CD4-positive, alpha-beta T cell treated with Interleukin-4 for 1 hour (primary cell): ENCODE results near the gene MYO1E.
"Not testable (repeated sequence)": the region's sequence is repeated elsewhere in the genome, so short reads cannot be mapped to it uniquely, and the experiment has no call there.

ENCODE experiments used
- DNase-seq, 2 donors: peaks; one replicate each; pipeline ENCODE4 v3.0.0-alpha.2; 2020 to 2022

Gene MYO1E

DNA sequence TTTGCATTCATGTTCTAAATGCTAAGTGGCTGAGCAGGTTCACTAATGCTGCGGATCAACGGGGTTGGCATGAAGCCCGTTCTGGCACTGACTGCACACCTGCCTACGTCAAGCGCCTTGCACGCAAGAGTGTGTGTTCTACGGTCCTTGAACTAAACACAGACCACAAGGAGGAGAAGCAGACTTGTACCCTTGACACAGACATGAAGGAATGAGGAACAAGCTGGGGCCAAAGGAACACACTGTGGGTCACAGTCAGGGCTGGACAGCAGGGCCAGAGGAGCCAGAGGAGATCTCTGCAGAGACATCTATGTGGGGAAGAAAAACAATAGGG, 214.0 kb downstream of the MYO1E start:
- DNase-seq = no peak

DNA sequence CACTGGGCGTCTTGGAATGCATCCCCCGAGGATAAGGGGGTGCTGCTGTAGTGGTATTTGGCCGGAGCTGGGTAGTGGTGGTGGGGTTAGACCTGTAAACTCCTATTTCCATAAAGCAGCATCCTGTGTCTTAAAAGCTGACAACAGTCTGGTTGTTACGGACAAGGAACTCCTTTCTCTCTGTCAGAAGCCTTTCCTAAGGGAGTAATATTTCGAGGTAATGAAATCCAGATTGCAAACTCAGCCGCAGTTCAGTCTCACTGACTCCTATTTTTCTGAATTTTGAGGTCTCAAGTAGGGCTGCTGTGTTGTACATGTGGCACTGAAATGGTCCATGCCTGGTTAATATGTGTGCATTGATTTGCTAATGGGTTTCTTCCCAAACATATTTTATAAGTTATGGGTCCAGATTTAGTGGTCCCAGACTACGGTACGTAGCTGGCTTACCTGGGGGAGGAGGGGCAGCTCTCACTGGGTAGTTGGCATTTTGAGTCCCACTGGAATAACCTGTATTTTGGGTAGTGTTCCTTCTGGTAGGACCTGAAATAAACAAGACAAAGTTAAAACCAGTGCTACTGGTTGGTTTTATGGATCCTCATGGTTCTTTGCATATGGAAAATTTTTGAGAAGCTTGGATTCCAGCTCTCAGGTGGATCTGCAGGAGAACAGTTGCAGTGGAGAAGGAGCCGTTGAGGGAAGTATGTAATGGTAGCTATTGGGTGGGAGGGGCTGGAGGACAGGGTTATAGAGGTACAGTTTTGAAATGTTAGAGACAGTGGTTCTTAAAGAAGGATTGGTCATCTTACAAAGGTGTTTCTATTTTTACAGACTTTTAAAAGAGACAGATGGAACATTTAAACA, 214.6 kb downstream of the MYO1E start:
- DNase-seq = no peak

DNA sequence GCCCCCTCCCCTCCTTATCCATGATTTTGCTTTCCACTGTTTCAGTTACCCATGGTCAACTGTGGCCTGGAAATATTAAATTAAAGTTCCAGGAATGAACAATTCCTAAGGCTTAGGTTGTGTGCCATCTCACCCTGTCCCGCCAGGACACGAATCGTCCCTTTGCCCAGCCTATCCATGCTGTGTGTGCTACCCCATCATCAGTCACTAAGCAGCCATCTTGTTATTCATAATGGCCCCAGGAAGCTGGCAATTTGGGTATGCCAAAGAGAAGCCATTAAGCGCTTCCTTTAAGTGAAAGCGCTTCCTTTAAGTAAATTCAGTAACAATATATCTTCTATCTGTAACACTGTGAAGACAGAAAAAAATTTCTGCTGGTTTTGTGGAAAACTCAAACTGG, 215.3 kb downstream of the MYO1E start:
- DNase-seq = no peak

DNA sequence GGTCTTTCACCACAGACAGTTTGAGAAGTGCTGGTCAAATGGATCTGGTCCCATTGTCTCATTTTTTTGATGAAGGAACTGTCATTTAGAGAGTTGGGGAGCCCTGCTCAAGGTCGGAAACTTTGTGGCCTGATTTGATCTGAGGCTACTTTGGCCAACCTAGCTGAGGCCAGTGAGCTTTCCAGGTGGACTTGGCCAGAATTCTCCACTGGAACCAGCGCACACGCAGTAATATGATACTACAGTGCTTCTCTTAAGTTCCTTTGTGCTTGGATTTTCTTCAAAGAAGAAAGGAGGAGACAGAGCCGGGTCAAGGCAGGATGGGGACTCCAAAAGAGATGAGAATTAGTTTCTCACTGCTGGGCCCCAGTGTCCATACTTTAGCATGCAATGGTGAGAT, 217.2 kb downstream of the MYO1E start:
- DNase-seq = no peak

DNA sequence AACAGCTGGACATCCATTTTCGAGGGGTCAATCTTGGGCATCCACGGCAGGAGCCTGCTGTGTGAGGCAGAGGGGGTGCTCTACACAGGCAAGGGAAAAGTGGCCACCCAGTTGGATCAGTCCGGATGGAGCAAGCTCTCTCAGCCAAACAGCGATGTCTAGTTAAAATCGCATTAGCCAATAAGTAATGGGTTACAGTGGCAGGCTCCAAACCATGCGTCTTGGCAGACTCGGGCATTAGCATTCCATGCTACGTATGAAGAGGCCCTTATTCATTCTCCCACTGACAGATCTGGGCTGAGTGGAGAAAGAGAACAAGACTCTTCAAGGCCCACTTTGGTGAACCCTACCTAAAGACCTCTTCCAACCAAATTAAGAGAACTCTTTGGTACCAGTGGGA, 218.4 kb downstream of the MYO1E start:
- DNase-seq = no peak

DNA sequence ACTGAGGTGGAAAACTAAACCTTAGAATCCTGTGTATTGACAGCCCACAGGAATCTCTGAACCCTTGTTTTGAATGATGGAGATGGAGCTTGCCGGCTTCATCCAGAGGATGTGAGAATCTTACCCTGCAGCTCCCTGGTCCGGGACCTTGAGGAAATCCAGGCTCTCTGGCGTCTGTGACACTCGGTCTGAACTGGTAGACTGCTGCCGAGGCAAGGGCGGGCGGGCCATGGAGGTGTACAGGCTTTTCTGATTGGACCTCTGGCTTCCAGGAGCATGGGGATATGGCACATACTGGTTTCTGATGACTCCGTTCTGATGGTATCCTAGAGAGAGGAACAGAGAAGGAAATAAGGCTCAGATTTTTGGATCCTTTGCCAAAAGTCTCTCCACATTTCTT, 219.2 kb downstream of the MYO1E start:
- no peak for DNase-seq

DNA sequence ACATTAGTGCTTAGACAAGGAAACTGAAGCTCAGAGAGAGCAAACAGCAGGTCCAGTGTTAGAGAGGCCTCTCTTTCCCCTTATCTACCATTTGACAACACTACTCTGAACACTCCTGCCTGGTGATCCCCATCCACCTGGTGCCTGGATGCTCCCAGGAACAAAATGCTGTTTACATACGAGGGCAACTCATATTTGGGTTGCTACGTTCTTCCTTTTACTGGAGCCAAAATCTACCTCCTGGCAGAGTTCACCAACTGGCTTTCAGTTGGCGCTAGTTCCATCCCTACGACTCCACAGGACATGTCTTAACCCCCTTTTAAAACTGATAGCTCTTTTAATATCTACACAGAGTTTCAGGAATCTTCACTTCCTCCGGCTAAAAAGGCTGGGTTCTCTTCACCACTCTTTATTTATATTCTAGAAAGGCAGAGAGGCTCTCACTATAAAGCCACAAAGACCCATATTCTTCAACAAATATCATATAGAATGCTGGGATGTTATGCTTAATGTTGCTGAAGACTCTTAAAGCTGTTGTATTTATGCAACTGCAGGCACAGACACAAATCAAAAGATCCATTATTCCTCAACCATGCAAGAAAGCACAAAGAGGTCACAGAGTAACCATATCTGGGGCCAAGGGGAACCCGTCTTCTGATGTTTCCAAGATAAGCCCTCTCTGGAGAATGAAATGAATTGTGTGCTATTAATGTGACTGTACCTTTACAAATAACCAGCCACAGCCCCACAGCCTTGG, 219.8 kb downstream of the MYO1E start:
- no peak for DNase-seq

DNA sequence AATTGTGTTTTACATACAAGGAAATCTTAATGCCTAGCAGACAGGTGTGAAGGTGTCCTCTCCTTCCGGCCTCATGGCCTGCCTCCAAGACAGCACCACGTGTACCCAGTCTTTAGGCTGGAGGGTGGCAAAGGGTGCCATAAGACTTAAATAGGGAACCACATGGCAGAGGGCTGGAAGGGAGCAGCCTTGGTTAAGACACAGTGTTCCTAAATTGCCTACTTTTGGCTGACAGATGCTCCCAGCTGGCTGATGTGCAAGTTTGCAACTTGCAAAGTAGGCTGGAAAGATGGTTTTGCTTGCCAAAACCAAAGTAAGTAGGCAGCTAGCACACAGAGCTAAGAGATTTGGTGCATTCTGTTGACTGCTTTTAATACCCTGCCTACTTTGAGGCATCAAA, 222.5 kb downstream of the MYO1E start:
- no peak for DNase-seq

DNA sequence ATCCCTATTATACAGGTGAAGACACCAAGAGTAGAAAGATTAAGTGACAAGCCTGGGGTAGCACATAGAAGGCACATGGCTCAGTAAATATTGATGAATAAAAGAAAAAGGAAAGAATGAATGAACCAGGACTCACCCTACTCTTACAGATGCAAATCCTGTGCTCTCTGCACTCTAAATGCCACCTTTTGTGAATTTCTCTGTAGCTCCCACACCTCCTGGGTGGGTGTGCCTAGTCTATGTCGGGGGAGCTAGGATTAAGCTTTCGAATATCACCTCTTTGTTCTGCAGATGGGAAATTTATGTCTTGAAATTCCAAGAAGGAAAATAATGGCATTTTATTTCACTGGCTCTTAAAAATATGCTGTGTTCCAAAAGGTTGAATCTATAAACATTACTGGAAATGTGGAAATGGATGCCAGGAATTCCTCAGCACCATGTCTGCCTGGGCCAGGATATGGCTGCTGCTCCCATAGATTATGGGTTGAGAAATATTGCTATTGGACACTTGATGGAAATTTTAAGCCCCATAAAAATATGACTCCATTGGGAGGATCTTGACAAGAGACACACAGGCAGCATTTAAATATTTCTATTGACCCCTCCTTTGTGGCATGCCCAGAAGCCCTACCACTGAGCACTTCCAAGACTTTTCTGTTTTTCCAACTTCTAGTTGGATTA, 224.4 kb downstream of the MYO1E start:
- DNase-seq = no peak

DNA sequence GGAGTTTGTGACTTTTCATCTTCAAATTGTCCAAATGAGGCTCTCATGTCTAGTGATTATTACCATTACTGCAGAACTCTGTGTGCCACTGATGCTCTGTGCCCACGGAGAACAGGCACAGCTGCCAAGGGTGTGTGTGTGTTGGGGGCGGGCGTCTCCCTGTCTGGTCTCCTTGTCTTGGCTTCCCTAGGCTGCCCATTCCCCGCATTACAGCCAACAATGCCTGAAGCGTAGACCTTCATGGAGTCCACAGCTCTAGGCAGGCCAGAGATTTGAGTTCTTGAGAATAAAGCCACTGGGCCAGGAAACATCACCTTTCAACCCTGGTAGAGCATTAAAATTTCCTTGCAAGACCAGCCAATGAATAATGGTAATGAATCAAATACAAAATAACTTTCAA, 225.0 kb downstream of the MYO1E start:
- DNase-seq = no peak

DNA sequence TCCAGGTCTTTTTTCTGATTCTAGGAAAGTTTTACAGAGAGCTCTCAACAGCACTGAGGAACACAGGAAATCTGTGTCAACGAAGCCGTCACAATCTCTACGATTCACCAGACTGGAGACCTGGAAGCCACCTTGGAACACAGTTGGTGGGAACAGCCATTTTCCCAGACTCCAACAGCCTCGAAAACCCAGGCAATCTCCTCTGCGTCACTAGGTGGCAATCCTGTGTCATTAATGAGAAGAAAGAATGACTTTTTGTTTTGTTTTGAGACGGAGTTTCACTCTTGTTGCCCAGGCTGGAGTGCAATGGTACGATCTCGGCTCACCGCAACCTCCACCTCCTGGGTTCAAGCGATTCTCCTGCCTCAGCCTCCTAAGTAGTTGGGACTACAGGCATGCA, 228.1 kb downstream of the MYO1E start:
- not testable (repeated sequence) for DNase-seq

DNA sequence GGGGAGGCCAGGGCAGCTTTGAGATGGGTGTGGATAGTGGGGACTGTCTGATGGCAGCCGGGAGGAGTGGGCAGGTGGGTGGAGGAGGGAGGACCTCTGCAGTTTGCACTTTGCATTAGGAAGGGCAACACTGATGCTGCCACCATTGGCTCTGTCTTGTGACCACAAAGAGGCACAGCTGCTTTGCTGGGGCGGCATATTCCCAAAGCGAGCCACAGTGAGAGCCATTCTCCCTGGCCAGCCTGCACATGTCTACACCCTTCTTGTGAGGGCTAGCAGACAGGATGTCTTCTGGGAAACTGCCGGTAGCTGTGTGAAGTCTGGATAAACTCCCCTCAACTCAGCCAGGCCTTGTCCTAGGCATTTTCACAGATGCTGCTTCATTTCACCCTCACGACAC, 229.4 kb downstream of the MYO1E start:
- DNase-seq = no peak

DNA sequence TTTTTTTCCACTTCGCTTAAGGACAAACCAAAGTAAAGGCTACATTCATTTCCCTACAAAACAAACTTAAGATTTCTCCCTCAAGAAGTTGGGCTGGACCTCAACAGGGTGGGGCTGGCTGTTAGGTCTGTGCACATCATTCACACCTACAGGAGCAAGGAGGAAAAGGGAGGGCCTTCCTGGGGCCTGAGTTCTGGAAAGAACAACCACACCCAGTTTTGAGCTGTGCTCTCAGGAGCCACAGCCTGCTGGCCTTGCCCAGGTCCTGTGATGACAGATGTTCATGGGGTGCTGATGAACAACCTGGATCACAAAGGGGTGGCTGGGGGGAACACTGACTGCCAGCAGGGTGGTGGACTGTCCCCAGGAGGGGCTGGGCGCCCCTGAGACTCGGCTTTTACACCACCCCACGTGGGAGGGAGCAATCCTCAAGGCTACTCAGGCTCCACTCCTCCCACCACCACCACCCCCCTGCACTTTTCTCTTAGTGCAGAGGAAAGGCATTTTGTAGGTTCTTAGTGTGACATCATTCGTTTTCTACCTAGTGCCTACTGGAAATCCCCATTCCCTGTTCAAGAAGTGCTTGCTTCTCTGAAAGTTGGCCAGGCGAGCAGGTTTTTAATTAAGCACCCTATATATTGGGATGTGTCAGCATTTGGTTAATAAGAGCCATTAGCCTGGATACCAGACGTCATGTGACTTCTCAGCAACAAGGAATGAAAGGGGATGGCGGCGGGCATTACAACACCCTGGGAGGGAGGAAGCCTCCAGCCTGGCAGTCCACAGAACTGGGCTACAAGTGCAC, 232.0 kb downstream of the MYO1E start:
- no peak for DNase-seq

DNA sequence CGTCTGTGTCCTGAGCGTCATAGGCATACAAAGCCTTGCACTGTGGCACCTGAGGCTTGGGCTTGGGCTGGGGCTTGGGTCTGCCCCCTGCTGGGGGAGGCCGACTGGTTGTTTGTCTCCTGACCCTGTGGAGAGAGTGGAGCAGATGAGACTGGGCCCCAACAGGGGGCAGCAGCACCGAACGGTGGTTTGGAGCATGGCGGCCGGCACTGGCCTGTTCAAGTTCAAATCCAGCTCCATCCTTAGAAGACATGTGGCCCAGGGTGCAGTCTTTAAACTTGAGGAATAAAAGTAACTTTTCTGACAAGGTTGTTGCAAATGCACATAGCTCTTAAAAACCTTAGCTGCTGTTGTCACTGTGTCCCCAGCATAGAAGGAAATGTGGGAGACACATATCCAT, 234.4 kb downstream of the MYO1E start:
- DNase-seq = peak; percentile 63 to 69

DNA sequence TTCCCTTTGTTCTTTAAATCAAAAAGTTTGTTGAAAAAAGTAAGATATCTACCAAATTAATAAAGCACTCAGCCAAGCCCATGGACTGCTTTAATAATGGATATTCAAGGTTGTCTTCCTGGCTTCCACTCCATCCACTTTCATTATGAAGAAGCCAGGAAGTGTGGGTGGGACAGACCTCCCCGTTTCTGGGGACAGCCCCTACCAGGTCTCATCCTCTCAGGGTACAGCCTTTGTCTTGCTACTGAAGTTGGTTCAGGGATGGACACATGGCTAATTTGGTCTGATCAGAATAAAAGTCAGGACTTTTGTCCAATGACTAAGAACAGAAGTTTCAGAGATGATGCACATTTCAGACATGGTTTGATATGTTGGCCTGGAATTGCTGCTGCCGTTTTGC, 235.1 kb downstream of the MYO1E start:
- DNase-seq = no peak

DNA sequence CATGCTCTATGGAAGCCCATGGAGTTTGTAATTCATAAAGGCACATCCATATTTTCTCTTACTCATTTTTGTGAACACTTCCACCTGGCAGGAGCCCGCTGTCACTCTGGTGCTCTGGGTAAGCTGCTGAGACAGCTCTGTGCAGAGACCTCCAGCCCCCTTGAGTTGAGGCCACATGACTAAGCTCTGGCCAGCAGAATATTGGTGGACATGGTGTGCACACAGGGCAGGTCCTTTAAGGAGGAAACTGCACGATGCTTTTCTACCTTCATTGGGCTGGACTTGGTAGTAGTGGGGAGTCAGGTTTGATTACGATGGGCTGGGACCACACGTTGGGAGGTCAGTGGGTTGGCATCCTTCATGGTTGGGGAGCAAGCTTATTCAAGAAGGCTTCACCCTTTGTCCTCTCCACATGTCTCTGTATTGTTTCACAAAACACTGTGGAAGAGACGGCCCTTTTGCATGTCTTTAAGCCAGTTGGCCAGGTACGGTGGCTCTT, 238.7 kb downstream of the MYO1E start:
- no peak for DNase-seq

DNA sequence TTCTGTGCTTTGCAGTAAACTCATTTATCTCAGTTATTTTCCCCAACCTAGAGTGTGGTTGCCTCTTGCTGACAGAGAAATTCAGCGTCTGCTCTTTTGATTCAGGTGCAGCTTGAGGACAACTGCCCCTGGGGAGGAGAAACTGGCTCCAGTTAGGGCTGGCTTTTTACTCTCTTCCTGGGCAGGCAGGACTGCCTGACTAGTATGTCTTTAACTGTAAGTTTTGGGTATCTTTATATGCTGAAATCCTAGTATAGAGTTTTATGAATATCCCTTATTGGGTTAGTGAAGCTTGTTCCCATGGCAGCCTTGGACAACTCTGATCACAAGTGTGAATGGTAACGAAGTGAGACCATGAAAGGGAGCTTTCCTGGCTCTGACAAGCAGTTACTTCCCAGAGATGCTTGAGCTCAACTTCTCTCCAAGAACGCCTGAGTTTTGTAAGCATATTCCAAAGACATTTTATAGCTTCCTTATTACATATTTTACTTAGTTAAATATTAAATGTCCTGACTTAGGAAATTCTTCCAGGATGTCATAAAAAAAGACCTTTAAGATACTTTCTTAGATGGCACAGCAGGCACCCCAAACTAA, 240.6 kb downstream of the MYO1E start:
- DNase-seq = no peak

DNA sequence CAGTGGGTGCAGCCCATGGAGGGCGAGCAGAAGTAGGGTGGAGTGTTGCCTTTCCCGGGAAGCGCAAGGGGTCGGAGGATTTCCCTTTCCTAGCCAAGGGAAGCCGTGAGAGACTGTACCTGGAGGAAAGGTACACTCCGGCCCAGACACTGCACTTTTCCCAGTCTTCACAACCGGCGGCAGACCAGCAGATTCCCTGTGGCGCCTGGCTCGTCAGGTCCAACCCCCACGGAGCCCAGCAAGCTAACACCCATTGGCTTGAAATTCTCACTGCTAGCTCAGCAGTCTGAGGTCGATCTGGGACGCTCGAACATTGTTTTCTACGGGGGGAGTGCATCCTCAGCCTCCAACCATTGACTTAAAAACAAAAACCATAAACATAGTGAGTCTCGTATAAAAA, 241.2 kb downstream of the MYO1E start:
- no peak for DNase-seq

DNA sequence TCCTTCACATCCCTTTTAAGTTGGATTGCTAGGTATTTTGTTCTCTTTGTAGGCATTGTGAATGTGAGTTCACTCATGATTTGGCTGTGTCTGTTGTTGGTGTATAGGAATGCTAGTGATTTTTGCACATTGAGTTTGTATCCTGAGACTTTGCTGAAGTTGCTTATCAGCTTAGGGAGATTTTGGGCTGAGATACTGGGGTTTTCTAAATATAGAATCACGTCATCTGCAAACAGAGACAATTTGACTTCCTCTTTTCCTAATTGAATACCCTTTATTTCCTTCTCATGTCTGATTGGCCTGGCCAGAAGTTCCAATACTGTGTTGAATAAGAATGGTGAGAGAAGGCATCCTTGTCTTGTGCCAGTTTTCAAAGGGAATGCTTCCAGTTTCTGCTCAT, 245.4 kb downstream of the MYO1E start:
- not testable (repeated sequence) for DNase-seq

DNA sequence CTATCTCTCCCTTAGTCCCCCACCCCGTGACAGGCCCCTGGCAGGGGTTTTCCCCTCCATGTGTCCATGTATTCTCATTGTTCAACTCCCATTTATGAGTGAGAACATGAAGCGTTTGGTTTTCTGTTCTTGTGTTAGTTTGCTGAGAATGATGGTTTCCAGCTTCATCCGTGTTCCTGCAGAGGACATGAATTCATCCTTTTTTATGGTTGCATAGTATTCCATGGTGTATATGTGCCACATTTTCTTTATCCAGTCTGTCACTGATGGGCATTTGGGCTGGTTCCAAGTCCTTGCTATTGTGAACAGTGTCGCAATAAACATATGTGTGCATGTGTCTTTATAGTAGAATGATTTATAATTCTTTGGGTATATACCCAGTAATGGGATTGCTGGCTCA, 247.0 kb downstream of the MYO1E start:
- not testable (repeated sequence) for DNase-seq

DNA sequence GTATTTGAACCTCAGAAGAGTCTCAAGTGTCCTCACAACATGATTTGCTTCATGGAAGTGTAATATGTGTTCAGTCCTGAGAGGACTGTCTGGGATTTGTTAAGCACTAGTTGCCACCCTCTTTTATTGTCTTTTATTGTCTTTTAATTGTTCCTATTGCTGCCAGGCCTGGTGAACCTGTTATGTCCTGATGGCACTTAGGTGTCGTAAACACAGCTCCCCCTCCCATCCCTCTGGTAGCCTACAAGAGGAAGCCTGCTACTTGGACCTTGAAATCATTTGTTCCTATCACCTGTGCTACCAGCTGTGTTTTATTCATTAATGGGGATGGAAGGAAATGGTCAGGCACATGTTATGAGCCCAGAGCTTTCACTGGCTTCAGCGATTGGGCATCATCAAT, 248.4 kb downstream of the MYO1E start:
- no peak for DNase-seq

DNA sequence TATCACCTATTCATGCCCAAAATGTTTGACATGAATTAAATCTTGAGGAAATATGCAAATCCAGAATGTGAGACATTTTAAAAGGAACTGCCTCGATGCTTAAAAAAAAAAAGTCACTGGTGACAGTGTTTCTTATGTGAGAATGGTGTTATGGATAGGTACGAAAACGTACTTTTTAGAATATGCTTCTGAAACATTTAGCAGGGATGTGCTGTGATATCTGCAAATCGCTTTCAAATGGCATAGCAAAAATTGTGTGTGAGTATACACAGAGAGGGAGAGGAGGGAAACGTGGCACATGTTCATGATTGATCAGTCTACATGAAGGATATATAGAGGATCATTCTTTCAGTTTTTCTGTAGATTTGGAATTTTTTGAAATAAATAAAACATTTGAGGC, 251.7 kb downstream of the MYO1E start:
- DNase-seq = no peak

DNA sequence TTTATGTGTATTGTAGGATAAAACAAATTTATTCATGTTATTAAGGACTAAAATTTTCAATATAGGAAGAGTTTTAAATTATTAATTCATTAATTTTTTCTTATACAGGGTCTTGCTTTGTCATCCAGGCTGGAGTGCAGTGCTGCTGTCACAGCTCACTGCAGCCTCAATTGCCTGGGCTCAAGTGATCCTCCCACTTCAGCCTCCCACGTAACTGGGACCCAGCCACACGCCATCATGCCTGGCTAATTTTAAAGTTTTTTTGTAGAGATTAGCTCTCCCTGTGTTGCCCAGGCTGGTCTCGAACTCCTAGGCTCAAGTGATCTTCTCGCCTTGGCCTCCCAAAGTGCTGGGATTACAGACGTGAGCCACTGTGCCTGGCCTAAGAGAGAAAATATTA, 253.0 kb downstream of the MYO1E start:
- DNase-seq = no peak
